Astrocyte of the hippocampus (primary cell): ENCODE measurements around the gene SDK2.

Experiments
- DNase-seq: peaks from one replicate; pipeline ENCODE4 v3.0.0; 2011; ENCODE audit warnings: low read depth, low spot score

SDK2 gene

GRCh38 chr17:73396431-73397277 lies 247.6 kb downstream of the SDK2 start:
- peak; percentile 44 for DNase-seq

- no peak for DNase-seq
Measured at GRCh38 chr17:73394512-73395450, 249.5 kb downstream of the SDK2 start.

- DNase-seq, result peak; percentile 51
Measured at GRCh38 chr17:73393962-73394361, 250.3 kb downstream of the SDK2 start.

GRCh38 chr17:73393381-73393780 lies 250.9 kb downstream of the SDK2 start:
- DNase-seq, result no peak

GRCh38 chr17:73391331-73392265 lies 252.6 kb downstream of the SDK2 start:
- no peak for DNase-seq

GRCh38 chr17:73390851-73391250 lies 253.4 kb downstream of the SDK2 start:
- no peak for DNase-seq

- no peak for DNase-seq
Measured at GRCh38 chr17:73390221-73390620, 254.0 kb downstream of the SDK2 start.

- DNase-seq, result no peak
Measured at GRCh38 chr17:73389411-73389810, 254.8 kb downstream of the SDK2 start.

GRCh38 chr17:73388578-73388905 lies 255.7 kb downstream of the SDK2 start:
- no peak for DNase-seq

- peak; percentile 25 for DNase-seq
Measured at GRCh38 chr17:73387746-73388577, 256.3 kb downstream of the SDK2 start.

- no peak for DNase-seq
Measured at GRCh38 chr17:73386561-73386960, 257.7 kb downstream of the SDK2 start.

GRCh38 chr17:73384926-73385325 lies 259.3 kb downstream of the SDK2 start:
- DNase-seq, result no peak

- DNase-seq, result no peak
Measured at GRCh38 chr17:73380439-73381106, 263.7 kb downstream of the SDK2 start.

- DNase-seq, result peak; percentile 28
Measured at GRCh38 chr17:73379826-73380225, 264.4 kb downstream of the SDK2 start.

GRCh38 chr17:73378974-73379470 lies 265.2 kb downstream of the SDK2 start:
- no peak for DNase-seq

- no peak for DNase-seq
Measured at GRCh38 chr17:73376636-73377035, 267.6 kb downstream of the SDK2 start.

GRCh38 chr17:73376152-73376551 lies 268.1 kb downstream of the SDK2 start:
- no peak for DNase-seq

GRCh38 chr17:73371836-73372235 lies 272.4 kb downstream of the SDK2 start:
- DNase-seq, result no peak

- DNase-seq, result peak; percentile 76
Measured at GRCh38 chr17:73371285-73371684, 273.0 kb downstream of the SDK2 start.
